Keratinocyte (primary cell): ENCODE results near the gene NGEF.

ENCODE experiments used
- CTCF ChIP-seq, 3 experiments: IDR thresholded peaks in 1 of 3; conservative IDR thresholded peaks in 1 of 3; optimal IDR thresholded peaks in 1 of 3; 2 replicates in 2 of 3; 3 replicates in 1 of 3; pipeline versions ENCODE3 to v1.5.1; 2011; ENCODE audit warnings: low read length in 3 of 3, mild to moderate bottlenecking in 3 of 3, moderate library complexity in 2 of 3, control low read depth in 1 of 3, inconsistent platforms in 1 of 3; ENCODE audit not compliant: insufficient read depth in 2 of 3; ENCODE audit errors: extremely low read depth in 1 of 3
- EZH2 ChIP-seq: IDR thresholded peaks from one replicate; pipeline ENCODE4 v1.6.1; 2012; ENCODE audit warnings: inconsistent platforms, mild to moderate bottlenecking, low read length, moderate library complexity

GRCh38 chr2:232870018-232870765 is 142.9 kb downstream of the NGEF start, which contains the start of gene SNORC:
- no peak for TF ChIP-seq CTCF (optimal IDR thresholded peaks at IDR 0.05 in 1 of 3, IDR thresholded peaks at IDR 0.05 in 1 of 3, conservative IDR thresholded peaks at IDR 0.05 in 1 of 3; ENCODE audit: extremely low read depth in 1 of 3, insufficient read depth in 2 of 3, low read length in 3 of 3)
- TF ChIP-seq EZH2, result no peak
